ENCODE data around the gene RBX1. TPM values are rescaled to one million over a fixed set of nuclear protein-coding genes. Genes with fewer than 3 reads are reported as not detected.

RBX1 gene
- total and polyA plus RNA-seq, 2 of the 8 experiments (the other 6 are each of a cell fraction or from before 2014, with no cell fraction given) = 76.5 to 119 TPM

- Histone ChIP-seq H3K4me3 (ENCODE audit: extremely low read depth in 1 of 4, insufficient read depth in 2 of 4, low read depth in 3 of 4, low read length in 4 of 4) (no peak overlapping the region), H3K4ac (replicated peaks; ENCODE audit: insufficient read length, low read depth, low read length) (no peak overlapping the region), H3K56ac (replicated peaks; ENCODE audit: insufficient read length, low read depth, low read length) (no peak overlapping the region), H2AK5ac (ENCODE audit: low read depth, low read length) (no peak overlapping the region), H3K4me2 (ENCODE audit: insufficient read depth in 1 of 2, low read depth in 2 of 2, low read length in 2 of 2) (no peak overlapping the region), H3K27me3 (replicated peaks in 1 of 4; ENCODE audit: control insufficient read depth in 3 of 4, extremely low read depth in 1 of 4, insufficient read depth in 3 of 4, low read length in 3 of 4) (no peaks in the 10 kb centered on the region), H4K5ac (ENCODE audit: insufficient read length, low read depth, low read length) (no peak overlapping the region), H3K23me2 (ENCODE audit: low read depth, low read length) (no peaks in the 10 kb centered on the region), H4K91ac (replicated peaks; ENCODE audit: insufficient read length, low read length) (no peak overlapping the region), H3K9me3 (ENCODE audit: insufficient read depth in 2 of 2, low read depth in 1 of 2, low read length in 1 of 2) (no peaks in the 10 kb centered on the region), H2AFZ (ENCODE audit: low read length) (no peak overlapping the region), H4K8ac (ENCODE audit: extremely low read depth, insufficient read depth, low read length) (no peak overlapping the region), H3K9ac (replicated peaks in 1 of 4; ENCODE audit: extremely low read depth in 1 of 4, low read depth in 3 of 4, low read length in 3 of 4) (no peak overlapping the region), H3K14ac (ENCODE audit: insufficient read length) (no peak overlapping the region), H2BK120ac (replicated peaks; ENCODE audit: low read depth, low read length) (no peak overlapping the region), H3K18ac (ENCODE audit: extremely low read depth, low read length) (no peak overlapping the region), H2BK5ac (ENCODE audit: low read depth, low read length) (no peak overlapping the region), H3K23ac (ENCODE audit: insufficient read length) (no peak overlapping the region), H2BK15ac (ENCODE audit: low read length) (no peak overlapping the region), H3K79me2 (ENCODE audit: control insufficient read depth in 1 of 2, insufficient read depth in 2 of 2, low read length in 2 of 2) (no peaks in the 10 kb centered on the region), H4K20me1 (replicated peaks in 1 of 2; ENCODE audit: control insufficient read depth in 1 of 2, insufficient read depth in 2 of 2, low read length in 2 of 2) (no peaks in the 10 kb centered on the region), H2BK20ac (ENCODE audit: low read length) (no peak overlapping the region), H3K79me1 (ENCODE audit: low read depth, low read length) (no peaks in the 10 kb centered on the region), H3K27ac (ENCODE audit: low read depth, low read length) (no peak overlapping the region), H3K4me1 (replicated peaks in 1 of 4; ENCODE audit: control insufficient read depth in 3 of 4, insufficient read depth in 4 of 4, low read length in 3 of 4) (no peaks in the 10 kb centered on the region), H2BK12ac (ENCODE audit: low read depth, low read length) (no peak overlapping the region), H3K36me3 (ENCODE audit: control insufficient read depth in 2 of 4, insufficient read depth in 4 of 4, low read length in 3 of 4) (peaks cover 2 to 22% (median 11%) of the 10 kb centered on the region in 4 experiments; a peak in 6 of 8 replicates)
- FAIRE-seq (no peak), DNase-seq (ENCODE audit: low read depth in 1 of 2, low spot score in 2 of 2) (no peak)
- TF ChIP-seq CREB1 (IDR thresholded peaks at IDR 0.05) (no peak), SAP30 (IDR thresholded peaks at IDR 0.05; ENCODE audit: insufficient read depth, insufficient replicate concordance, low read length) (no peak), SP2 (IDR thresholded peaks at IDR 0.05; ENCODE audit: low read length) (no peak)
- WGBS, 2 experiments (ENCODE audit: extremely low coverage in 1 of 2, insufficient coverage in 1 of 2, insufficient read length in 1 of 2, insufficient replicate concordance in 2 of 2, low coverage in 1 of 2, low lambda C conversion rate in 2 of 2, missing lambda C conversion rate in 1 of 2) = 90% methylated on average over 9 of the region's 9 CpGs; no CpG with 5 or more reads in 1 of the 2 experiments
- CTCF ChIA-PET (ENCODE audit: partially characterized antibody) = interaction anchor here (0.7 to 3.9 kb wide), 4 partner anchors 11 to 221 kb away, joined by 3 to 25 read pairs (median 14); no protein-coding TSS in a partner anchor
- POLR2A ChIA-PET (ENCODE audit: partially characterized antibody) = interaction anchor here (1.1 to 1.4 kb wide), 2 partner anchors 173 to 176 kb away, joined by 3 to 4 read pairs; no protein-coding TSS in a partner anchor
These were observed 30.7 kb upstream of the RBX1 start for GRCh38 chr22:40920526-40920925.
